ENCODE data around the gene RNF113B.

DNA sequence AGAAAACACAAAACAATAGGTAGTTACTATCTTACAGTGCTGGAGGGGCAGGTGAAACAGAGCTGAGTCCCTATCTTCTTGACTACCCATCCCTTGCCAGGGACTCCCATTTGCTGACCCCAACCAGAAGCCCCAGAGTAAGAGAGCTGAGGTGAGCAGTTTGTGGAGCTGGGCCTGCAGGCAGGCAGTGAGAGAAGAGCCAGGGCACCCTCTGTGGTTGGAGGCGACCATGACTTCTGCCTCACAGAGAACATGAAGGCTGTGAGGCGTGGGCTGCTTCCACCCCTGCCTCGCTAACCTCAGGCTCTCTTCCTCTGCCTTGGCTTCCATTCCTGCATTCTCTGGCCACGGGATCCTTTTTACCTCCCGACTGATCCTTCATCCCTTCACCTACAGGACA is 47.5 kb upstream of the RNF113B start:
- no peak for TF ChIP-seq ZNF274 (IDR thresholded peaks at IDR 0.05; ENCODE audit: low read depth, low read length)
- no peak for TF ChIP-seq YY1 (IDR thresholded peaks at IDR 0.05; ENCODE audit: insufficient read depth, insufficient read length)
